DMS 273 (cell line): ENCODE results near the gene SIGLEC9.

Experiments used
- DNase-seq: peaks from one replicate; lab custom pipeline; 2025; ENCODE audit not compliant: unreplicated experiment; lab: John Stamatoyannopoulos, UW

Gene SIGLEC9

DNA sequence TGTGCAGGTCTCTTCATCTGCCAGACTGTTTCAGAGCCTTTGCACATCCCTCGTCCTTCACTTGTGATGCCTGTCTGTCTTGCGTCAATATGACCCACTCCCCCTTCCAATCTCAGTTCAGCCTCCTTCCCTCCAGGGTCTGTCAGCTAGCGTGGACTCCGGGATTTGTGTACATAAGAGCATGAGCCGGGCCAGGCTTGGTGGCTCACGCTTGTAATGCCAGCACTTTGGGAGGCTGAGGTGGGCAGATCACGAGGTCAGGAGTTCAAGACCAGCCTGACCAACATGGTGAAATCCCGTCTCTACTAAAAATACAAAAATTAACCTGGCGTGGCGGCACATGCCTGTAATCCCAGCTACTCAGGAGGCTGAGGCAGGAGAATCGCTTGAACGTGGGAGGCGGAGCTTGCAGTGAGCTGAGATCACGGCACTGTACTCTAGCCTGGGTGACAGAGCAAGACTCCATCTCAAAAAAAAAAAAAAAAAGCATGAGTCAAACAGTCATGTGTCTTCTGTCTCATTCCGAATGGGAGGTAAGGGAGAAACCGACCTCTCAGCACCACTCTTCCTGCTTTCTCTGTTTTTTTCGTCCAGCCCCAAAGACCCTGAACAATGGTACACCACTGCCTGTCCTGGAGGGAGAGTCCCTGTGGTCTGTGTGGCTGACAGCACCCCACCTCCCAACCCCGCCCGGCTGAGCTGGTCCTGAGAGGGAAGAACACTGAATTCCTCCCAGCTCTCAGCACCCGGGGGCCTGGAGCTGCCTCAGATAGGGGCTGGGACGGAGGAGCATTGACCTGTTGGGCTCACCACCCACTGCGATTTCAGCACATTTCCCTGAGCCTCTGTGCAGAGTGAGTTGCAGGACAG lies 2.4 kb upstream of the SIGLEC9 start:
- DNase-seq: no peak

DNA sequence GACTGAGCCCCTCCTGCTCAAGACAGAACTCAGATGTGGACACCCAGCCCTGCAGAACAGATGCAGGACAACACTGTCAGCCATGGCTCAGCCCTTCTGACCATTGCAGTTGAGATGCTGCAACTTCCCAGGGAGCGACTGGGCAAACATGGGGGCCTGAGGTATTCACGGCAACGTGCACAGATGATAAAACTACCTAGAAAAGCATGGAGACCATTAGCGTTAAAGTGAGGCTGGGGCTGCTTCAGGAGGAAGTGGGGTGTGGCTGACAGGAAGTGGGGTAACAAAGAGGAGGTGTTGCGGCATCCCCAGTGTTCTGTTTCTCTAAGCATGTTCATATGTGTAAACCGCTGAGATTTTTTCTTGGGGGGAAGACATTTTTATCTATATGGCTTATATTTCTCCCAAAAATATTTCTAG lies 1.3 kb upstream of the SIGLEC9 start:
- no peak for DNase-seq

GRCh38 chr19:51123802-51124201 lies 904 bp upstream of the SIGLEC9 start:
- DNase-seq: no peak

GRCh38 chr19:51124216-51124615 lies 490 bp upstream of the SIGLEC9 start:
- no peak for DNase-seq

- no peak for DNase-seq
Observed at GRCh38 chr19:51125421-51126075, 842 bp downstream of the SIGLEC9 start.

DNA sequence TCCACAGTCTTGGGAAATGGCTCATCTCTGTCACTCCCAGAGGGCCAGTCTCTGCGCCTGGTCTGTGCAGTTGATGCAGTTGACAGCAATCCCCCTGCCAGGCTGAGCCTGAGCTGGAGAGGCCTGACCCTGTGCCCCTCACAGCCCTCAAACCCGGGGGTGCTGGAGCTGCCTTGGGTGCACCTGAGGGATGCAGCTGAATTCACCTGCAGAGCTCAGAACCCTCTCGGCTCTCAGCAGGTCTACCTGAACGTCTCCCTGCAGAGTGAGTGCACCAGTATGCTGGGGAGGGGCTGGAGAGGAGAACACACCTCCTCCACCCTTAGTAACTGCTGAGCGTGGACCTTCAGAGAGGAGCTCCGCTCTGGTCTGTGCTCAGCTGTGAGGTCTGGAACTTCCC lies 2.3 kb downstream of the SIGLEC9 start:
- no peak for DNase-seq

DNA sequence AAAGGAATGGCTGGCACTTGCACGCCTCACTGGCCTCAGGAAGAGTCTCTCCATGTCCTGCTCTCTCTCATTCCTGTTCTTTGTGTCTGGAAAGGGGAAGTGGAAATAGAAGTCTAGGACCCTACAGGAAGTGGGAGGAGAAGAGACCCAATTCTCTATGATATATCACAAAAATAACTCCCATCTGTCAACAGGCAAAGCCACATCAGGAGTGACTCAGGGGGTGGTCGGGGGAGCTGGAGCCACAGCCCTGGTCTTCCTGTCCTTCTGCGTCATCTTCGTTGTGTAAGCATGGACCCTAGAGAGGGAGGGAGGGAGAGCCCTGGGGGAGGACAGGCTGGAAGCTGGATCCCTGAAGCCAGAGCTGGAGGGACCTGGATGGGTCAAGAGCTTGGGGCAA lies 3.0 kb downstream of the SIGLEC9 start:
- DNase-seq: no peak

GRCh38 chr19:51128227-51128626 lies 3.5 kb downstream of the SIGLEC9 start:
- DNase-seq: no peak

DNA sequence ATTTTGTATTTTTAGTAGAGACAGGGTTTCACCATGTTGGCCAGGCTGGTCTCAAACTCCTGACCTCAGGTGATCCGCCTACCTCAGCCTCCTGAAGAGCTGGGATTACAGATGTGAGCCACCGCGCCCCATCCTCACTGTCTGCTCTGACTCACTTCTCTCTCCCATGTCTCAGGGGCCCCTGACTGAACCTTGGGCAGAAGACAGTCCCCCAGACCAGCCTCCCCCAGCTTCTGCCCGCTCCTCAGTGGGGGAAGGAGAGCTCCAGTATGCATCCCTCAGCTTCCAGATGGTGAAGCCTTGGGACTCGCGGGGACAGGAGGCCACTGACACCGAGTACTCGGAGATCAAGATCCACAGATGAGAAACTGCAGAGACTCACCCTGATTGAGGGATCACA lies 5.0 kb downstream of the SIGLEC9 start:
- no peak for DNase-seq

GRCh38 chr19:51131780-51132680 lies 7.3 kb downstream of the SIGLEC9 start:
- DNase-seq: peak; percentile 87

DNA sequence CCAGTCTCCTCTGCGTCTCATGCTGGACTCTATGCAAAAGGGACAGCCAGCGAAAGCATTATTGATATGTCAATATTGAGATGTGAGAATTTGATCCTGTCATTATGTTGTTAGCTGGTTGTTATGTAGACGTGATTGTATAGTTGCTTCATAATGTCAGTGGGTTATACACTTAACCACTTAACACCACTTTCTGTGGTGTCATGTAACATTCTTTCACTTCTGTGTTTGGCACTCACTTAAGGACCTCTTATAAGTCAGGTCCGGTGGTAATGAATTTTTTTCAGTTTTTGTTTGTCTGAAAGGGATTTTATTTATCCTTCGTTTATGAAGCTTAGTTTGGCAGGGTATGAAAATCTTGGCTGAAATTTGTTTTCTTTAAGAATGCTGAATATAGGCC lies 10.3 kb downstream of the SIGLEC9 start:
- no peak for DNase-seq

GRCh38 chr19:51135986-51136762 lies 11.5 kb downstream of the SIGLEC9 start:
- no peak for DNase-seq

DNA sequence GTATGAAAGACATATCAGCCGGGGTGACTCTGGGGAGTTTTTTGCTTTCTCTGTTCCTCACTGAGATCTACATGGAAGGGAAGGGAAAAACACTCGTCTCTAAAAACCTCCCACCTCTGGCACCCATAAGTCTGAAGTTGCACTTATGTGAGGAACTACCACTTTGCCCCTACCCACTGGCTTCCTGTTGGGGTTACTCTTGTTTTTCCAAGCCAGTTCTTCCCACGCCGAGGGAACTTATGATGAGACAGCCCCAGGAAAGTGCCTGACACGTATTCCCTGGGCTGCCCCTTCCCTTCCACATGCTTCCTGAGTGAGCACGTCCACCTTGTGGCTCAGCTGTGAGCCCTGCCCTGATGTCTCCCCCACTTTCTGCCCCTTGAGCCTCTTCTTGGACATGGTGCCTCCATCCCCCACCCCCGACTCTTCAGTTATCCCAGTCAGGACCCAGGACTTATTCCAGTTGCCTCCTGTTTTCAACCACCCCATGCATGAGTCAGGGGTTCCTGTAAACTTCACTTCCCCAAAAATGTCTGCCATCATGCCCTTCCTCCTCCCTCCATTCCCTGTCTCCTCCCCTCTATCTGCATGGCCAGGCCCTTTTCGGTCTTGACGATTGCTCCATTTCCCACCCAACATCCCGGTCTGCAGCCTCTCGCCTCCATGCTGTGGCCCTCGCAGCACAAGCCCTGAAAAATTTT lies 12.3 kb downstream of the SIGLEC9 start:
- DNase-seq: no peak

- no peak for DNase-seq
Observed at GRCh38 chr19:51137792-51138425, 13.2 kb downstream of the SIGLEC9 start.

DNA sequence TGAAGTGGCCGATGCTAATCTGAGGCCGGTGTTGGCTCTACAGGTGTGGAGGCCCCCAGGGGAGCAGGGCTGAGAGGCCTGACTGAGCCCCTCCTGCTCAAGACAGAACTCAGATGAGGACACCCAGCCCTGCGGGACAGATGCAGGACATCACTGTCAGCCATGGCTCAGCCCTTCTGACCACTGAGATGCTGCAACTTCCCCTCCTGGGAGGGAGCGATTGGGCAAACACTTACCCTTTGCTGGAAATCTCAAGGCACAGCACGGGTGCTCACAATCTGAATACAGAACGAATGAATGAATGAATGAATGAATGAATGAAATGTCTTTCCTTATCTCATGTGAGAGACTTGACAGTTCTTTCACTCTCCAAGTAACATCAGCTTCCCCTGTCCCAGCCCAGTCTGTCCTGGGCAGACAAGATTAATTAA lies 13.9 kb downstream of the SIGLEC9 start:
- no peak for DNase-seq

- no peak for DNase-seq
Observed at GRCh38 chr19:51139299-51140014, 14.8 kb downstream of the SIGLEC9 start.

DNA sequence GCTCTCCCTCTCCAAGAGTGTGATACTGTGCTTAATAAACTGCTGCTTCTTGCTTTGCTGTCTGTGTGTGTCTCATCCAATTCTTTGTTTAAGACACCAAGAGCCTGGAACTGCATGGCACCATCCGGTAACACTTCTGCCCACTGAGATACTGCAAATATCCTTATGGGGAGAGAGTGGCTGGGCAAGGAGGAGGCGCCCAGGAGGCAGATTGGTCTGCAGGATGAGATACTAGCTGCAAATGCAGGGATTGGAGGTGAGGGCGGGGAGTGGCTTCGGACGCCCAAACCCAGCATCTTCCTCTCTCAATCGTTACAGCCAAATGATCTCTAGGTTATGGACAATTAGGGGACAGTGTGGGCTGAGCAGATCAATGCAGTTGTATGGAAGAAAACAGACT lies 15.7 kb downstream of the SIGLEC9 start:
- no peak for DNase-seq

DNA sequence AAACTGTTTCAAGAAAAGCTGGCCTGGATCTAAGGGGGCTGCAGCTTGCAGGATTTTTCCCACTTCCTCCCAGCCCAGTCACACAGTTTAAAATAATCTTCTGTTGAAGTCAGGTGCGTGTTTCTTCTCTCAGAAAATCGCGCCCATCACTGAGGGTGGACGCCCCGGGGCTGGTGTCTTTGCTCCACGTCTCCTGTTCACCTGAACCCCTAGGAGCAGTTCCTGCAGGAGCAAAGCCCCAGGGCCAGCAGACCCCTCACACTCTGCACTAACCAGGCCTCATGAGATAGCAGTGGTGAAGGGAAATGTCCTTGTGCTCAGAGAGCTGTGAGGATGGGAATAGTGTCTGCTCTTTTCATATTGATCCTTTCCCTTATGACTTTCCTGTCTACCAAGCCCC lies 16.5 kb downstream of the SIGLEC9 start:
- DNase-seq: no peak

GRCh38 chr19:51142119-51142518 lies 17.4 kb downstream of the SIGLEC9 start, which contains the start of gene SIGLEC7:
TSS of gene SIGLEC7 (plus strand) at chr19:51142301. CDS start at chr19:51142370, 69 bp downstream.
- no peak for DNase-seq
